GM12864 (cell line): ENCODE data around the gene THSD4.
"Not testable (repeated sequence)": the region's sequence is repeated elsewhere in the genome, so short reads cannot be mapped to it uniquely, and the experiment has no call there.

Source experiments
- DNase-seq: peaks from one replicate; pipeline ENCODE4 v3.0.0-alpha.2; 2011; ENCODE audit warnings: low read depth
- H3K4me3 ChIP-seq: 2 replicates; pipeline ENCODE4 v1.5.1; 2011; ENCODE audit warnings: mild to moderate bottlenecking, low read depth, low read length, control low read depth
- CTCF ChIP-seq: IDR thresholded peaks from 2 replicates; pipeline ENCODE4 v1.5.1; 2011; ENCODE audit warnings: low read depth, mild to moderate bottlenecking, moderate library complexity, low read length, control low read depth, inconsistent platforms; ENCODE audit errors: missing control alignments

THSD4 gene

GRCh38 chr15:71393383-71393782 is 278.1 kb downstream of the THSD4 start:
- TF ChIP-seq CTCF, result no peak
- no peak overlapping the region for H3K4me3 ChIP-seq
- DNase-seq, result no peak

- DNase-seq, result no peak
- H3K4me3 ChIP-seq, result no peak overlapping the region
- no peak for TF ChIP-seq CTCF
Observed at GRCh38 chr15:71396536-71397125, 281.4 kb downstream of the THSD4 start.

GRCh38 chr15:71397377-71397776 is 282.1 kb downstream of the THSD4 start:
- H3K4me3 ChIP-seq, result no peak overlapping the region
- no peak for TF ChIP-seq CTCF
- DNase-seq, result no peak

GRCh38 chr15:71400294-71400693 is 285.0 kb downstream of the THSD4 start:
- TF ChIP-seq CTCF, result no peak
- DNase-seq, result no peak

GRCh38 chr15:71401728-71402127 is 286.5 kb downstream of the THSD4 start:
- not testable (repeated sequence) for H3K4me3 ChIP-seq, DNase-seq

More at GRCh38 chr15:71400294-71400693, 285.0 kb downstream of the THSD4 start:
- H3K4me3 ChIP-seq, result no peak overlapping the region

- TF ChIP-seq CTCF, result no peak
- DNase-seq, result no peak
Observed at GRCh38 chr15:71409541-71409940, 294.3 kb downstream of the THSD4 start.

GRCh38 chr15:71410347-71410746 is 295.1 kb downstream of the THSD4 start:
- no peak for TF ChIP-seq CTCF
- H3K4me3 ChIP-seq, result no peak overlapping the region
- no peak for DNase-seq

More at GRCh38 chr15:71409541-71409940, 294.3 kb downstream of the THSD4 start:
- H3K4me3 ChIP-seq, result no peak overlapping the region
